ENCODE data around the gene ADARB1.
A peak's percentile ranks its signal among the peaks of the same experiment; 100 is the strongest.

Gene ADARB1

GRCh38 chr21:45222001-45222400 is 147.6 kb downstream of the ADARB1 start:
- intact Hi-C loops (cut with DNase I), result no loop called here
- DNase-seq, result no peak

DNA sequence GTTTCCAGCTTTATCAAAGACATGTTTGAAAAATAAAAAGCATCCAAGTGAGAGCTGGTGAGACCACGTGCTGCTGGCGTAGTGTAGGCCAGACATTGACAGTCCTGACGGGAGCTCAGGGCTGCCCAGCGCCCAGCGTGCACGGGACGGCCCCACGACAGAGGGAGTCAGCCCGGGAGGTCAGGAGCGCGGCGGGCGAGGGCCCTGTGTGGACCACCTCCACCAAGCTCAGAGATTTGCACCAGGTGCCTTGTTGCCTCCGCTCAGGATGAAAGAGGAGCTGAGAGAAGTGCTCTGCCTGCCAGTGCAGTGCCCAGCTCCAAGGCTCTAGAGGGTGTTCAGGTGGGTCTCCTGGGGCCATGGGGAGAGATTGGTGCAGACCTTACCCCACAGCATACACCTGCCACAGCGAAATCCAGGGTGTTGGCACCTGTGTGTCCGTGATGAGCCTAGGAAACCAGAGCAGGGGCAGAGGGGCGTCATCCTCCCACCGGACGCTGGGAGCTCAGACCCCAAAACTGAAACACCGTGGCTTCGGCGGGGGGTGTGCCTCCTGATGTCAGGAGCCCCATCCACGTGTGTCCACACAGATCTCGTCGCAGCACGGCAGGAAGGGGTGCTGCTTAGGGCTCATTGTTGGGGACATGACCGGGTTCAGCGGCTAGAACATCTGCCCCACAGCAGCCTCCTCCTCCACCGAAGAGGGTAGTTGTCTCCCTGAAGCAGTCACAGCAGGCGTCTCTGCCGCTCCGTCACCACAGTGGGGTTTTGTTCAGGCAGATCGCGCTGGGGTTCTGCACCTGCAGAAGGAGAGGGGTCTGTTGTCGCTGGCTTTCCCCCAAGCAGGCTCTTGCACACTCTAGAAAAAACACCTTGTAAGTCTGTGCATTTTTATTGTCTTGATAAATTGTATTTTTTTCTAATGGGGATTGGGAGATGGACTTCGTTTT is 149.1 kb downstream of the ADARB1 start:
- intact Hi-C loops (cut with DNase I), result no loop called here
- no peak for DNase-seq

DNA sequence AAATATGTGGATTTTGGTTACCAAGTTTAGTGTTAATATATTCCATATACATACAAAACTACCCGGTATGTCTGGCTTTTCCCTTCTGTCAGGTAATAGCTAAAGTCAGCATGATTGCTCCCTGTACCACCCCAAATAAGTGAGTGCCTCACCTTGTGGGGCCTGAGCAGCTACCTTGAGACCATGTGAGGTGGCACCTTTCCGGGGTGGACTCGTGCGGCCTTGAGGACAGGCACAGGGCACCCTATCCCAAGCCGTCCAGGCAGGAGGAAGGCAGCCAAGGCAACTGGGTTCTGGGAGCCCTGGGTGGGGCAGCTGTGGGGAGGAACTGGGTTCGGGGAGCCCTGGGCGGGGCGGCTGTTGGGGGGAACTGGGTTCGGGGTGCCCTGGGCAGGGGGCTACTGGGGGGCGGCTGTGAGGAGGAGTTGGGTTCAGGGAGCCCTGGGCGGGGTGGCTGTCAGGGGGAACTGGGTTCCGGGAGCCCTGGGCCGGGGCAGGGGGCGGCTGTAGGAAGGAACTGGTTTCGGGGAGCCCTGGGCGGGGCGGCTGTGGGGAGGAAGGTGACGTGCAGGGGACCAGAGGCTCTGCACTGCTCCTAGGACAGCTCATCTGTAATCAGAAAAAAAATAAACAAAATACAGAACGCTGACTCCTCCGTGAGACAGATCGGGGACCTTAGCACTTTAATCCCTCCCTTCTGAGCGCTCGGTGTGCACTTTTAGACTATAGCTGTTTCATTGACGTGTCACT is 150.0 kb downstream of the ADARB1 start:
- intact Hi-C loops (cut with DNase I), result no loop called here
- DNase-seq, result no peak

- intact Hi-C loops (cut with DNase I), result no loop called here
- DNase-seq, result no peak
Observed at GRCh38 chr21:45225041-45225740, 150.8 kb downstream of the ADARB1 start.

DNA sequence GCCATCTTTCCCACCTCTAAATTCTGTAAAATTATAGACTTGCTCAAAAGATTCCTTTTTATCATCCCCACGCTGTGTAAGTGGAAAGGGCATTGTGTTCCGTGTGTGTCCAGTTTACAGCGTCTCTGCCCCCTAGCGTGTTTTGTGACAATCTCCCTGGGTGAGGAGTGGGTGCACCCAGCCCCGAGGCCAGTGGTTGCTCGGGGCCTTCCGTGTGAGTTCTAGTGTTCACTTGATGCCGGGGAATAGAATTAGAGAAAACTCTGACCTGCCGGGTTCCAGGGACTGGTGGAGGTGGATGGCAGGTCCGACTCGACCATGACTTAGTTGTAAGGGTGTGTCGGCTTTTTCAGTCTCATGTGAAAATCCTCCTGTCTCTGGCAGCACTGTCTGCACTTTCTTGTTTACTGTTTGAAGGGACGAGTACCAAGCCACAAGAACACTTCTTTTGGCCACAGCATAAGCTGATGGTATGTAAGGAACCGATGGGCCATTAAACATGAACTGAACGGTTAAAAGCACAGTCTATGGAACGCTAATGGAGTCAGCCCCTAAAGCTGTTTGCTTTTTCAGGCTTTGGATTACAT is 151.5 kb downstream of the ADARB1 start:
- intact Hi-C loops (cut with DNase I), result no loop called here
- no peak for DNase-seq

DNA sequence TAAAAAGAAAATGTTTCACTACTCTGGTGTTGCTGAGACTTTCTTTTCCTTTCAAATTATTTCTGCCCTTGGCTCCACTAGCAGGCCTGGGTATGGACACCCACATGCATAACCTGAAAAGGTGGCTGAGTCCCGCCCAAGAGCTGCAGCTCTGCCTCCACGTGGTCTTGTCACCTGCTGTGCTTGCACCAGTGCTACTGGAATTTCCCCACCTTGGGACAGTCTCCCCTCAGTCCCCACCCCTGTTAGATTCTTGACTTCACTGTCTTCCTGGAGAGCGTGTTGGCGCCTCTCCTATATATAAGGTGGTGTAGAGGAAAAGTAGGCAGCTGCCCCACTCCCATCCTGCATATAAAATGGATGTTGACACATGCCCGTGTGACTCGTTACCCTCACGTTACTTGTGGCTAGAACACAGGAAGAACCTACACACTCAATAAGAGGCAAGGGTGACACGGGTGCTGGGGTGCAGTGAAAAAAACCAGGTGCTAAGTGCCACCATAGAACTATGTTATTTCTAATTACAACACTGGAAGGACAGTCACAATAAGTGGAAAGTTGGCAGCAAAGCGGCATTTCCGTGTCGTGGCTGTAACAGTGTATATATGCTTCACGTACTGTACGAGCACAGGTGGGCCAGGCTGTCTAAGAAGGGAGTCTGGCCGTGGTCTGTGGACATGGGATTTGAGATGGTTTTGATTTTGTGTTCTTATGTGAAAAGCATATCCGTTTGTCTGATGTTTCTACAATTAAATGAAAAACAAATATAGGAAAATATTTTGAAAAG is 152.4 kb downstream of the ADARB1 start:
- intact Hi-C loops (cut with DNase I), result no loop called here
- no peak for DNase-seq

GRCh38 chr21:45227735-45228134 is 153.4 kb downstream of the ADARB1 start:
- intact Hi-C loops (cut with DNase I), result no loop called here
- DNase-seq, result no peak

DNA sequence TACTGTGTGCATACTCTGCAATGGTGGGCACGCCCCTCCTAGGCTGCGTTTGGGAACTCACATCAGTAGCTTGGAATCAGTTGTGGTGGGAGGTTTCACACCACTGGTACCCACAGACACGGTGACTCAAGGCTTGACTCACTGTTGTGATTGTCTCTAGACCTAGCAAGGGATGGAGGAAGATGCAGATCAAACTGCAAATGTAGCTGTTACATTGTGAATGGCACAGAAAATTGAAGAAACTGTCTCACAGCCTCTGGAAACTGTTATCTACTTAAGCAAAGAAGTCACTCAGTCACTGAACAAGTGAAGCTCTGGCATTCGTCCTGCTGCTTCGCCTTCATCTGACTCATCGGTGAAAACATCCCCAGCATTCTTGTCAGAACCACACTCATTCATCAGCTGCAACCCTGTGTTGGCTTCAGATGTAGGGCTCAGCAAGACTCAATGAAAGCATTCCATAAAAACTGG is 153.8 kb downstream of the ADARB1 start:
- intact Hi-C loops (cut with DNase I), result no loop called here
- peak in 34 of 42 donors; percentile 24 to 89 (median 59) for DNase-seq

- intact Hi-C loops (cut with DNase I), result no loop called here
- no peak for DNase-seq
Observed at GRCh38 chr21:45228656-45229240, 154.4 kb downstream of the ADARB1 start.

DNA sequence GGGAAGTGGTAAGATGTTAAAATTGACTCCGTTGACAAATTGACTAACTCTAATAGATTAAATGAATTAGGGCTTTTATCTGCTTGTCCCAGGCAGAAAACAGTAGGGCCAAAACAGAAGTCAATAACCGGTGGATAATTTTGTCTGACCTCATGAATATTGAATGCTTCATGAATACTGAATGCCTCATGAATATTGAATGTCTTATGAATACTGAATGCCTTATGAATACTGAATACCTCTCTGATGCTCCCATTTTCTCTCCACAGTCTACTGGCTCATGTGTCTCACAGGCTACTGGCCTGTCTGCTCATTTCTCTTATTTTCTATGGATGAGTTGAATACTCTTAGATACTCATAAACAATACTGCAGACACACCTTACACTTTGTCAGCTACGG is 157.3 kb downstream of the ADARB1 start:
- DNase-seq, result no peak
- intact Hi-C loops (cut with DNase I), result no loop called here

DNA sequence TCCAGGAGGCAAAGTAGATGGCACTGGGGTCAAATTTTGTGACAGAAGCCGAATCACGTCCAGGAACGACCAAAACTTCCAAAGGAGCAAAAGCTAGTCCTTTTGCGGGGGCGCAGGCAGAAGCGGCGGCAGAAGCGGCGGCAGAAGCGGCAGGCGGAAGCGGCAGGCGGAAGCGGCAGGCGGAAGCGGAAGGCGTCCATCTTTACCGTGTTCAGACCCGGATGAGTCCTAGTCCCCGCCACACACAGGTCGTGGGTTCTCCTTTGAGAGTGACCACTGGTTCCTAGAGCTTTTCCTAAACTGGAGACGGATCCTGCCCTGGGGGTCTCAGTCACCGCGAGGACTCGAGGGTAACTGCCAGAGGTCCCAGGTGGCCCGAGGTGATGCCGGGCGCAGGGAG is 159.7 kb downstream of the ADARB1 start:
- intact Hi-C loops (cut with DNase I), result no loop called here
- no peak for DNase-seq

DNA sequence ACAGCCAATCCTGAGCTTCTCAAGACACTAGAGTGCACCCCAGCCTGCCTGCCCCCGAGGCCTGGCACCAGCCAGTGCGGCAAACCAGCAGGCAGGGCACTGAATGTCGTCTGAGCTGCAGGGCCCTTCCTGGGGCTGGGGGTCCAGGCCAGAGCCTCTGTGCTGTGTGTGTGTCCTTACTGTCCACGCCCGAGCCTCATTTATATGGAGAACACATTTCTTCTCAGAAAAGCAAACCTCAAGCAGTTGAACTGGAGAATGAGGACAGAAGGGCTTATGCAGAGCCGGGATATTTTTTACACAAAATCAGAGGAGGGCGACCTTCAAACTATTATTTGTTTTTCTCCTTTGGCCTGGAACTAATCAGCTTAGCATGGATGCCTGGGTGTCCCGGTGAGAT is 160.6 kb downstream of the ADARB1 start:
- no peak for DNase-seq
- intact Hi-C loops (cut with DNase I), result no loop called here

DNA sequence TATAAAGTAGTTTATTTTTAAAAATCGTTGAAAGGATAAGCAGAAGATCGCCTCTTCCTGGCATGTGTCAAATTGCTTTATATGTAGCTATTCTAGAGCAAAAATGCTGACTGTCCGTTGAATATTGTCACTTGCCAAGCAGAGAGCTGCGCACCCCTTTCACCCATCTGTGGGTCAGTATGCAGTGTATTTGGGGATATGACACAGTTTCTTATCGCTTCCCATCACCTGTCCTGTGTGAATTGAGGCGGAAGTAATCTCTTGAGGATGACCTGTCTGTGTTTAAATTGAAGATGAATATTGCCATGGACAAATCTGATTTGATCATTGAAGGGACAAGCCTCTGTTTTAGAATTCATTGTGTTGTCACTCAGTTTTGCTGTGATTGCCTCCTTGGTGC is 161.1 kb downstream of the ADARB1 start:
- intact Hi-C loops (cut with DNase I), result no loop called here
- DNase-seq, result no peak

GRCh38 chr21:45236481-45236880 is 162.1 kb downstream of the ADARB1 start:
- peak in 1 of 42 donors; percentile 31 for DNase-seq
- intact Hi-C loops (cut with DNase I), result no loop called here

DNA sequence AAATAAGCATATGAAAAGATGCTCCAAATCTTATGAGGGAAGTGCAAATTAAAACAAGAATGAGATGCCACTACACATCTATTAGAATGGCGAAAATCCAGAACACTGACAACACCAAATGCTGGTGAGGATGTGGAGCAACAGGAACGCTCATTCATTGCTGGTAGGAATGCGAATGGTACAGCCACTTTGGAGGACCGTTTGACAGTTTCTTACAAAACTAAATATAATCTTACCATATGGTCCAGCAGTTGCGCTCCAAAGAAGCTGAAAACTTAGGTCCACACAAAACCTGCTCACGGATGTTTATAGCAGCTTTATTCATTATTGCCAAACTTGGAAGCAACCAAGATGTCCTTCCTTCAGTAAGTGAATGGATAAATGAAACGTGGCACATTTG is 163.0 kb downstream of the ADARB1 start:
- intact Hi-C loops (cut with DNase I), result no loop called here
- no peak for DNase-seq

- no peak for DNase-seq
- intact Hi-C loops (cut with DNase I), result no loop called here
Observed at GRCh38 chr21:45241357-45241756, 167.0 kb downstream of the ADARB1 start.

GRCh38 chr21:45243603-45244002 is 169.2 kb downstream of the ADARB1 start:
- DNase-seq, result no peak
- intact Hi-C loops (cut with DNase I), result no loop called here

DNA sequence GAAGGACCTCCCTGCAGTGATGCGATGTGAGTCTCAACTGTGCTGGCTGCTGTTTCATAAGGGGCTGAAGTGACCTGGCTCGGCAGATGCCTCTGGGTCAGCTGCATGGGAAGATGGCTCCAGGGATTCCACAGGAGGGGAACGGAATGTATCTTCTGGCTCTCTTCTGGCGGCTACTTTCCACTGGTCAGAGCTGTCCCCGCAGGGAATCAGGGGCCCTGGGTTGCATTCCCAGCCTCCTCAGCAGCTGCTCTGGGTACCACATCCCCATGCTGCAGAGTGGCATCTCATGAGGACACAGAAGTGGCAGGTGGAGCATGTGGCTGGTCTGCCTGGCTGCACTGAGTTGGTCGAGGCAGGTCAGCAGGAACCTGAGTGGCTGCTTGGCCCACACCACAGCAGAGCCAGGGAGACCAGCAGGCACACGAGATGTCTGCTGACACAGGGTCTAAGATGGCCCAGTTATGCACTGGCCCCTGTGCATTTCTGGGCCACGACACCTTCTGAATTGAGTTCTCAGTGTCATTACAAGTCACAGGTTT is 170.5 kb downstream of the ADARB1 start:
- intact Hi-C loops (cut with DNase I), result no loop called here
- DNase-seq, result no peak
